Measurements from ENCODE around the gene ZC3H8.

Gene ZC3H8

GRCh38 chr2:112195950-112196349 is 58.9 kb downstream of the ZC3H8 start:
- no peak for DNase-seq (ENCODE audit: low read depth in 2 of 2, low spot score in 1 of 2)

DNA sequence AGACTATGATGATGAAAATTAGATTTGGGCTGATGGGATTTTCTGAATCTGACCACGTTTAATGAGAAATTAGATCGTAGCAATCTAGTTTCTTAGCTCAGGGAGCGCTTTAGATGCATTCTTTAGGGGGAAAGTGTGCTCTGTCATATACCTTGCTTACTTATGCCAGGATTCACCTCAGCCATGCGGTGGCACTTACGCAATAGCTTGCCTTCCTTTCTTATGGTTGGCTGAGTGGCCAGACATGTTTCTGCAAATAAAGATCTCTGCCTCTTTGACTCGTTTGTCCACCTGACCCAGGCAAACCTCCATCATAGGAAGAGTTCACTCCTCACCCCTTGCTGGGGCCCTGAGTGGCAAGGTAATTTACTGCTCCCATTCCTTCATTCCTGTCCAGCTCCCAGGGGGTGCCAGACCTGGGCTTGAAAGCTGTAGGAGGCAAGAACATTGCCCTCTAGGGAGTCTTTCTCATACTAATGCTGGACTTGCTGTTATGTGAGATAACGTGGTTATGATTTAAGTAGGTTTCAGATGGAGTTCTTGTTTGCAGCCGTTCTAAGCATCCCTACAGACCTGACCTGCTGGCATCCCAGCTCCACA is 59.6 kb downstream of the ZC3H8 start:
- no peak for DNase-seq (ENCODE audit: low read depth in 2 of 2, low spot score in 1 of 2)

- no peak for DNase-seq (ENCODE audit: low read depth in 2 of 2, low spot score in 1 of 2)
Measured at GRCh38 chr2:112194482-112194881, 60.4 kb downstream of the ZC3H8 start.

DNA sequence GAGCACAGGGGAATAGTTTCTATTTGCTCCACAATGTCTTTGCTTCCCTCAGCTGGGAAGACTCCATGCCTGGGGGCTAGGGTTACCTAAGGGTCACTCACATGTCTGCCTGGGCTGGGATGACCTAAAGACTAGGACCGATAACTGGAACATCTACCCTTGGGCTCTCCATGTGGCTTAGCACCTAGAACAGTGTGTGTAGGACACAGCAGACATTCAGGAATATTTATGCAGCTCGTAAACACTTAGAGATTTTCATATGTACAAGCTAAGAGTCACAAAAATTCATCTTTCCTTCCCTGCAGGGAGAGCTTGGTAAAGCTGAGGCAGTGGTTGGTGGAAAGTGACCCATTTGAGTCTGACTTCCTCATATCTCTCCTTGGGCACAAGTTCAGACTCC is 60.8 kb downstream of the ZC3H8 start:
- DNase-seq (ENCODE audit: low read depth in 2 of 2, low spot score in 1 of 2) = no peak

GRCh38 chr2:112189001-112189556 is 65.8 kb downstream of the ZC3H8 start:
- no peak for DNase-seq (ENCODE audit: low read depth in 2 of 2, low spot score in 1 of 2)

DNA sequence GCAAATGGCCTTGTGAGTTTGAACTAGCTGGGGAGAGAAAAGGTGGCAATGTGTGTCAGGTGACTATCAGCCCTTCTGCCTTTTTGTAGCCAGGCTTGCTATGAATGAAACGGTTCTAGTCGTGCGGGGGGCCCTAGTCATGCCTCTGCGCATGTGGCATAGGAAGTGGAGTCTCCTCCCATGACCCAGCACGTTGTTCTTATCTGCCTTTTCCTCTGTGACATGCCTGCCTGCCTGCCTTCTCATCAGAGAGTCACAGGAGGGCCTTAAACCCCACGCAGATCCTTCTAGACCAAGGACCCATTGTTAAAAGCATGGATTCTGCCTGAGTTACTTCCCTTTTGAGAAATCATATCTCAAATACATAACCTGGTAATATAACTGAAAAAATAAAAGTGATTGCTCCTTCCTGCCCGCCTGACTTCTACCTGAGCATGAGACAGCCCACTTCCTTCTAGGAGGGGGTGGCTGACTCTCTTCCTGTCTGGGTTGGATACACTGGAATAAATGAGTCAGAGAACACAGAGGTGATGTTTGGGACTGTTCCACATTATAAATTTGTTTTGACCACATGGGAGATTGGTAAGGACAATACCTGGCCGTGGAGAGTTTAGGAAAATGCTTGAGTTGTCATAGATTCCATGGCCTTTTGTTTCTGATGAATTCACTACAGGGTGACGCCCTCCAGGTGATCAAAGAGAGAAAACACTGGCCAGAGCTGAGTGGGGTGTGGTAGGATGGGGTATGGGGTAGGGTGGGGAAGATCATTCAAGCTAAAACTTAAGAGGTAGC is 66.8 kb downstream of the ZC3H8 start:
- DNase-seq (ENCODE audit: low read depth in 2 of 2, low spot score in 1 of 2) = peak in 1 of 2 donors; percentile 63

GRCh38 chr2:112187046-112187715 is 67.7 kb downstream of the ZC3H8 start:
- no peak for DNase-seq (ENCODE audit: low read depth in 2 of 2, low spot score in 1 of 2)

GRCh38 chr2:112185131-112185530 is 69.7 kb downstream of the ZC3H8 start:
- no peak for DNase-seq (ENCODE audit: low read depth in 2 of 2, low spot score in 1 of 2)

DNA sequence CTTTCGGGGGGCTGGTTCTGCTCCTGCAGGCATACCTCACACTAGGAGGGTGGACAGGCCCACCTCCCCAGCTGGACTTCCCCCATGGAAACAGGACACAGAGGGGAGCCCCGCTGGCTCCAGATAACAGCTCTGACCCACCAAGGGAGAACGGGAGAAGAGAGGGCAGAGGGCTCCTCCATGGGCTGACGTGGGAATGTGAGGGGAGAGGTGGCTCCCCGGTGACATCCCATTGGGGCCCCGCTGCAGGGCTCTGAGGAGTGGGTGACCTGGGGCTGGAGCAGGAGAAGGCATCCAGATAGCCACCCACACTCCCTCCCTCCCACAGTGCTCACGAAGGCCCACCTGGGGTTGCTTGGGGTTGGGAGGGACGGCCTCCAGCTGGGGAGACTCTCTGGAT is 70.7 kb downstream of the ZC3H8 start:
- no peak for DNase-seq (ENCODE audit: low read depth in 2 of 2, low spot score in 1 of 2)

DNA sequence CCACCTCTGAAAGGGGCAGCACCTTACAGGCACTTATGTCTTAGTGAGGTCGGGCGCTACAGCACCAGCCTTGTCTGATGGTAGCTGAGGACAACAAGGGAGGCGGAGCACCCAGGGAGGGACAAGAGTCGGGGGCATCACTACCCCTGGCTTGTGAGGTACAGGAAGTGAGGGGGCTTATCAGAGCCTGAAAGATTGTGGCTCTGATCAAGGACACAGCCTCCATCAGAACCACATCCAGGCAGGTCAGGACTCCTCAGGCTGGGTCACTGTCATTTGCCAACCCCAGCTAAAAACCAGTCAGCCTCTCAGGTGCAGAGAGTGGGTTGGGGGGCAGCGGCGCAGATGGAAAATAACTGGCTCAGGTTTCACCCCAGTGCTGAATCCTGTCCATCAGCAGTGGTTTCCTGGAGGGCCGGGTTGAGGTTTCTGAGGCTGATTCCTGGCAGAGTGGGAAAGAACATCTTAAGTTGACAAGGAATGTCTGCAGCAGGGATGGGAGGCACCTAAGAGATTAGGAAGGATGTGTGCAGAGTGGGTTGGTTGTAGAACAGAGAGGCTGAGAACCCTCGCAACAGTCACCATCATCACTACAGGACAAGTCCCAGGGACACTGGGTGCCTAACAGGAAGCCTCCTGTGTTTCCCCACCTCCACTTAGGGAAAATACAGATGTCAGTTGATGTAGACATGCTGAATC is 71.4 kb downstream of the ZC3H8 start:
- DNase-seq (ENCODE audit: low read depth in 2 of 2, low spot score in 1 of 2) = no peak

GRCh38 chr2:112182581-112183034 is 72.2 kb downstream of the ZC3H8 start:
- DNase-seq (ENCODE audit: low read depth in 2 of 2, low spot score in 1 of 2) = no peak

DNA sequence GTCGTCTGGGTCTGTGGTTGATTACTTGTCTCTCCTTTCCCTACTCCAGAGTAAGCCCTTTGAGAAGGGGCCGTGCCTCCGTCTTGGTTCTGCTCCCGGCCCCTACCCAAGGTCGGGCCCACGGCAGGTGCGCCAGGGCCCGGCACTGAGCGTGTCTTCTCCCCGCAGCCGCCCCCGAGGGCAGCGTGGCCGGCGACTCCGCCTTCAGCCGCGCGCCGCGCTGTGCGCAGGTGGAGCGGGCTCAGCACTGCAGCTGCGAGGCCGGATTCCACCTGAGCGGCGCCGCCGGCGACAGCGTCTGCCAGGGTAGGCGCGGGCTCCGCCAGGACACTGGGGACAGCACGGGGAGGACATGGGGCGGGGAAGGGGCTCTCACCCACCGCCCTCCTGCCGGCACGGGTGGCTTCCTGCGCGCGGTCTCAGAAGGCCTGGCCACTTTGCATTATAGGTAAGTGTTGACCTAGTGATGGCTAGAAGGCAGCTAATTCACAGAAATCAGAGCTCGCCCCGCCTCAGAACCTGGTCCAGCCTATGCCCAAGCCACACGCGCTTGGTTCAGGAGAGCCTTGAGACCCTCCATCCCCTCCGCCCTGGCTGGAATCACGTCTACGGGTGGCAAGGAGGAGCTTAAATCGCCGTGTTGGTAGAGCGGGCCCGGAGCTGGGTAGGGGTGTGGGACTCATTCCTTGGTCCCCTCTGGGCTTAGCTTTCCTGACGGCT is 73.1 kb downstream of the ZC3H8 start:
- no peak for DNase-seq (ENCODE audit: low read depth in 2 of 2, low spot score in 1 of 2)

- DNase-seq (ENCODE audit: low read depth in 2 of 2, low spot score in 1 of 2) = no peak
Measured at GRCh38 chr2:112175958-112176573, 78.8 kb downstream of the ZC3H8 start.

GRCh38 chr2:112175333-112175732 is 79.5 kb downstream of the ZC3H8 start:
- DNase-seq (ENCODE audit: low read depth in 2 of 2, low spot score in 1 of 2) = no peak

DNA sequence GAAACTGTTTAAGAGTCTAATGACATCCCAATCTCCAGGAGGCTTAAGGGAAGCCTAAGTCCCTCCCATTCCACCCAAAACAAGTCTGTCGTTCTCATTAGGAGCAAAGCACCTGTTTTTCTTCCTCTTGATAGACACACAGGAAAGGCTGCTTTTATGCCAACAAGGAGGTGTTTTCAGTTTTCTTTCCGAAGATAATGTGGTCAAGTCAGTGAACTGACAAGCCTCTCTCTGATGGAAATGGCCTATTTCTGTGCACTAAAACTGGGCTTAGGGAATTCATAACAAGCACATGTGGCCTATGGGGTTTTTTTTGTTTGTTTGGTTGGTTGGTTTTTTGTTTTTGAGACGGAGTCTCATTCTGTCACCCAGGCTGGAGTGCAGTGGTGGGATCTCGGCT is 80.5 kb downstream of the ZC3H8 start:
- no peak for DNase-seq (ENCODE audit: low read depth in 2 of 2, low spot score in 1 of 2)

DNA sequence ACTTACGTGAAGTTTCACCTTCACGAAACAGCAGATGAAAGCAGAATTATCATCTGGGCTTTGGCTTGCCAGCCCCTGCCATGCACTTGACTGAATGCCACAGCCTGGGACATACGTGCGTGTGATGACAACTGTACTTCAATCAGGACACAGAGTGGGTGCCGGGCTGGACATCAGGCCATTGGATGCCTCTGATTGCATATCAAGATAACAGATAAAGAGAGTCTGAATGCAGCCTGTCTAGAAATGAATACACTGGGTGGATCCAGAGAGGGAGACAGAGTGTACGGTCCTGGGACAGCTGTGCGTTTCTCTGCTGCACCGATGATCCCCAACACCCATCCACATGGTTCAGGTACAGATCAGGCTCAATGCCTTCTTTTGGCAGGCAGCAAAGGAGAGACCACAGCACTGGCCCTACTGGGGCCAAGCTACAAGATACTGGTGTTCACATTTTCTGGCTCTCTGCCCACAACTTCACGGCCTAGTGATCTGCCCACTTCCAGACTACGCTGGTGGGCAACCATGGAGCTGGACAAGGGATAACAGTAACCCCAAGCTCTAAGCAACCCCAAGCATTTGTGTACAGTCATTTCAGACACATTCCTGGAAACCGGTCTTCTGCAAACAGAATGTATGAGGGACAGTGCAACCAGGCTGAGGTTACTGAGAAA is 81.1 kb downstream of the ZC3H8 start:
- DNase-seq (ENCODE audit: low read depth in 2 of 2, low spot score in 1 of 2) = no peak

DNA sequence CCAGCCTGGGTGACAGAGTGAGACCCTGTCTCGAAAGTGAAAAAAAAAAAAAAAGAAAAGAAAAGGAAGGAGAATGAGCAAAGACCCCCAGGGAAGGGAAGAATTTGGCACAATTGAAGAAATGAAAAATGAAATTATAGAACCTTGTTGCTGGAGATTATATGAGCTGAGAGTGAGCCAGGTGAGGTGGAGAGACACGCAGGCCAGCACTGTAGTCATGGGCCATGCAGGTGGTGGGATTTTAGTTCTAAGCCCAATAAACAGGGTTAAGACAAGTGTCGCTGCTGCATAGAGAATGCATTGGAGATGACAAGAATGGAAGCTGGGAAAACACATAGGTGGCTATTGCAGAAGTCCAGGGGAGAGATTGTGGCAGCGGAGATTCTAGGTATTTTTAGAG is 84.3 kb downstream of the ZC3H8 start:
- no peak for DNase-seq (ENCODE audit: low read depth in 2 of 2, low spot score in 1 of 2)

DNA sequence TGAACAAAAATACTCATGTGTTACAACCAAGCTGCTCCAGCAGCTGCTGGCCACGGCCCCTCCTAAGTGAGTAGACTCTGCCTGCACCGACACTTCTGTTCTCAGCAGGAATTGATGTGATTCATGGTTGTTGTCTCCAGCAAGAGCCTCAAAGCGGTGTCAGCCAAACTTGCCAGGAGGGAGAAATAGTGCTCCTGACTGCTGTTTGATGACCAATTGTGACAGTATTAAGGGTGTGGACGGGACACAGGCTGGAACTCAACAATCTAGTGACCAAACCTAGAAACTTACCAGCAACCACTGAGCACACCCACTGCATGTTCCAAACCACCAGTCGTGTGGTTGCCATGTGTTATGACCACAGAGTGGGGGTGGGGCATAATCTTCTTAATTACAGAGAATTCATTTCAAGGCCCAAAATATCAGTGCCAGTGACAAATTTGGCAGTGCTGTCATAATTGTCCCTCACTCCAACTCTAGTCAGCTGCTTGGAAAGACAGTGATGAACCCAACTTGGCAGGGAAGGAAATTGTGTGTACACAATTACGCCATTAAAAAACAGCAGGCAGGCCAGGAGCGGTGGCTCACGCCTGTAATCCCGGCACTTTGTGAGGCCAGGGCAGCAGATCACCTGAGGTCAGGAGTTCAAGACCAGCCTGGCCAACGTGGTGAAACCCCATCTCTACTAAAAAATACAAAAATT is 86.3 kb downstream of the ZC3H8 start:
- DNase-seq (ENCODE audit: low read depth in 2 of 2, low spot score in 1 of 2) = no peak
